ENCODE data around the gene NLRC3. TPM values are rescaled to one million over a fixed set of nuclear protein-coding genes. Genes with fewer than 3 reads are reported as not detected.

Gene NLRC3
- total RNA-seq, 1 experiment from 2014 or later = not detected

- H3K4me1 ChIP-seq = no peaks in the 10 kb centered on the region
- no peaks in the 10 kb centered on the region for H3K27me3 Mint-ChIP-seq (ENCODE audit: insufficient read depth, unreplicated experiment)
- H3K9me3 ChIP-seq = no peaks in the 10 kb centered on the region
- TF ChIP-seq CTCF (IDR thresholded peaks at IDR 0.05; ENCODE audit: insufficient read depth in 1 of 2, low read depth in 1 of 2, low read length in 1 of 2, severe bottlenecking in 1 of 2, unreplicated experiment in 1 of 2) = no peak
- no peak for DNase-seq
- CTCF ChIA-PET = no interaction called here
- no TSS peak for BruUV-seq (replicated peaks)
- POLR2A ChIA-PET = no interaction called here
- peaks cover 19% of the 10 kb centered on the region for H3K36me3 Mint-ChIP-seq (ENCODE audit: insufficient read depth, unreplicated experiment)
- no peak overlapping the region for H3K27ac Mint-ChIP-seq (ENCODE audit: unreplicated experiment)
- no peaks in the 10 kb centered on the region for H3K27me3 ChIP-seq (replicated peaks; ENCODE audit: control insufficient read depth, insufficient read depth, low read length)
- H3K4me1 Mint-ChIP-seq (ENCODE audit: low read depth, unreplicated experiment) = no peaks in the 10 kb centered on the region
- intact Hi-C loops (cut with micrococcal nuclease; ENCODE audit: unreplicated experiment) = no loop called here
- H3K4me3 Mint-ChIP-seq (ENCODE audit: unreplicated experiment) = no peak overlapping the region
- no peak overlapping the region for H3K4me3 ChIP-seq (ENCODE audit: low read depth, low read length)
- no peaks in the 10 kb centered on the region for H3K36me3 ChIP-seq (ENCODE audit: control insufficient read depth, insufficient read depth, low read length)
- no peaks in the 10 kb centered on the region for H3K9me3 Mint-ChIP-seq (ENCODE audit: unreplicated experiment)
Observed at GRCh38 chr16:3494386-3494973, 82.7 kb downstream of the NLRC3 start.

GRCh38 chr16:3492356-3492755 lies 84.8 kb downstream of the NLRC3 start:
- CTCF ChIA-PET = interaction anchor here (0.6 kb wide), 1 partner anchor 21 kb away, joined by 5 read pairs; no protein-coding TSS in a partner anchor
- BruUV-seq (replicated peaks) = no TSS peak

GRCh38 chr16:3490911-3491629 lies 86.1 kb downstream of the NLRC3 start:
- DNase-seq = peak in 1 of 2 experiments; percentile 40

More at GRCh38 chr16:3492356-3492755, 84.8 kb downstream of the NLRC3 start:
- no peak for DNase-seq
- no peaks in the 10 kb centered on the region for H3K4me1 Mint-ChIP-seq (ENCODE audit: low read depth, unreplicated experiment)
- H3K27me3 Mint-ChIP-seq (ENCODE audit: insufficient read depth, unreplicated experiment) = no peaks in the 10 kb centered on the region
- H3K9me3 Mint-ChIP-seq (ENCODE audit: unreplicated experiment) = no peaks in the 10 kb centered on the region
- no peak for TF ChIP-seq CTCF (IDR thresholded peaks at IDR 0.05; ENCODE audit: insufficient read depth in 1 of 2, low read depth in 1 of 2, low read length in 1 of 2, severe bottlenecking in 1 of 2, unreplicated experiment in 1 of 2)
- Histone ChIP-seq H3K9me3 (no peaks in the 10 kb centered on the region), H3K4me3 (ENCODE audit: low read depth, low read length) (no peak overlapping the region), H3K27me3 (replicated peaks; ENCODE audit: control insufficient read depth, insufficient read depth, low read length) (no peaks in the 10 kb centered on the region), H3K36me3 (ENCODE audit: control insufficient read depth, insufficient read depth, low read length) (no peaks in the 10 kb centered on the region), H3K4me1 (no peaks in the 10 kb centered on the region)
- intact Hi-C loops (cut with micrococcal nuclease; ENCODE audit: unreplicated experiment) = no loop called here
- POLR2A ChIA-PET = no interaction called here
- peaks cover 31% of the 10 kb centered on the region for H3K36me3 Mint-ChIP-seq (ENCODE audit: insufficient read depth, unreplicated experiment)
- no peak overlapping the region for H3K4me3 Mint-ChIP-seq (ENCODE audit: unreplicated experiment)
- no peak overlapping the region for H3K27ac Mint-ChIP-seq (ENCODE audit: unreplicated experiment)

More at GRCh38 chr16:3490911-3491629, 86.1 kb downstream of the NLRC3 start:
- Histone ChIP-seq H3K4me1 (no peaks in the 10 kb centered on the region), H3K4me3 (ENCODE audit: low read depth, low read length) (no peak overlapping the region), H3K27me3 (replicated peaks; ENCODE audit: control insufficient read depth, insufficient read depth, low read length) (no peaks in the 10 kb centered on the region), H3K36me3 (ENCODE audit: control insufficient read depth, insufficient read depth, low read length) (peaks cover 1% of the 10 kb centered on the region; the same call in 1 of the 2 replicates), H3K9me3 (no peaks in the 10 kb centered on the region)
- no peaks in the 10 kb centered on the region for H3K4me1 Mint-ChIP-seq (ENCODE audit: low read depth, unreplicated experiment)
- H3K36me3 Mint-ChIP-seq (ENCODE audit: insufficient read depth, unreplicated experiment) = peaks cover 33% of the 10 kb centered on the region
- peak; percentile 22 to 24 for TF ChIP-seq CTCF (IDR thresholded peaks at IDR 0.05; ENCODE audit: insufficient read depth in 1 of 2, low read depth in 1 of 2, low read length in 1 of 2, severe bottlenecking in 1 of 2, unreplicated experiment in 1 of 2)
- no peak overlapping the region for H3K27ac Mint-ChIP-seq (ENCODE audit: unreplicated experiment)
- no peaks in the 10 kb centered on the region for H3K9me3 Mint-ChIP-seq (ENCODE audit: unreplicated experiment)
- CTCF ChIA-PET = interaction anchor here (0.6 to 0.8 kb wide), 2 partner anchors 10 to 43 kb away, joined by 3 to 5 read pairs; partner anchors contain the start of gene CLUAP1
- H3K4me3 Mint-ChIP-seq (ENCODE audit: unreplicated experiment) = no peak overlapping the region
- intact Hi-C loops (cut with micrococcal nuclease; ENCODE audit: unreplicated experiment) = no loop called here
- no peaks in the 10 kb centered on the region for H3K27me3 Mint-ChIP-seq (ENCODE audit: insufficient read depth, unreplicated experiment)
- POLR2A ChIA-PET = no interaction called here
- BruUV-seq (replicated peaks) = no TSS peak

Other genes starting within 250 kb of the NLRC3 start
- not detected in 2 replicates for gene OR2C1, start 221.5 kb downstream of the NLRC3 start, total RNA-seq (2022)
- gene ZSCAN32, start 176.4 kb downstream of the NLRC3 start, total RNA-seq (2022) = 14.1 and 16.6 TPM in 2 replicates
- 11.9 and 12.6 TPM in 2 replicates for gene ZNF174, start 176.2 kb downstream of the NLRC3 start, total RNA-seq (2022)
- gene ZNF597, start 133.9 kb downstream of the NLRC3 start, total RNA-seq (2022) = 3.7 and 3.8 TPM in 2 replicates
- gene NAA60, start 133.7 kb downstream of the NLRC3 start, total RNA-seq (2022) = 84.9 and 92.8 TPM in 2 replicates
- not detected in 2 replicates for gene C16orf90, start 81.9 kb downstream of the NLRC3 start, total RNA-seq (2022)
- gene CLUAP1, start 76.4 kb downstream of the NLRC3 start, total RNA-seq (2022) = 11.8 and 20.2 TPM in 2 replicates
- 9.6 and 10.4 TPM in 2 replicates for gene SLX4, start 34.2 kb upstream of the NLRC3 start, total RNA-seq (2022)
- 26.2 and 38.1 TPM in 2 replicates for gene DNASE1, start 77.3 kb upstream of the NLRC3 start, total RNA-seq (2022)
- 173 and 199 TPM in 2 replicates for gene TRAP1, start 140.1 kb upstream of the NLRC3 start, total RNA-seq (2022)

Measured in Caco-2 (cell line).